Measurements from ENCODE around the gene SLC23A2. TPM values are rescaled to one million over a fixed set of nuclear protein-coding genes. Genes with fewer than 3 reads are reported as not detected.
"Not testable (repeated sequence)": the region's sequence is repeated elsewhere in the genome, so short reads cannot be mapped to it uniquely, and the experiment has no call there.

SLC23A2 gene
- total RNA-seq = 10 to 100 TPM; 16.7 to 17.6 TPM

GRCh38 chr20:5001174-5002076, at the start of gene SLC23A2:
SLC23A2 (minus strand) TSS chr20:5001510; CDS start chr20:4932562, 68,948 bp downstream.
- Mint-ChIP-seq H3K27me3 (no peaks in the 10 kb centered on the region), H3K4me1 (peaks cover 29% of the 10 kb centered on the region), H3K36me3 (ENCODE audit: low read depth) (peaks cover 2% of the 10 kb centered on the region), H3K9me3 (ENCODE audit: low read depth) (no peaks in the 10 kb centered on the region), H3K4me3 (peak within 1 kb of the TSS; percentile 82), H3K27ac (peak within 1 kb of the TSS; percentile 83)
- ChIA-PET CTCF (interaction anchor here (0.9 kb wide), 1 partner anchor 35 kb away, joined by 3 read pairs; no protein-coding TSS in a partner anchor), POLR2A (no interaction called here)
- peak; percentile 73 for ATAC-seq
- intact Hi-C loops (cut with DNase I, micrococcal nuclease) = loop anchor here (1.0 to 10.0 kb wide), 3 partner anchors 77 to 187 kb away; no protein-coding TSS in a partner anchor
- DNase-seq = peak; percentile 75

- H3K27ac Mint-ChIP-seq = no peak overlapping the region
- intact Hi-C loops (cut with DNase I, micrococcal nuclease) = no loop called here
- H3K4me1 Mint-ChIP-seq = no peaks in the 10 kb centered on the region
- ChIA-PET POLR2A (no interaction called here), CTCF (interaction anchor here (0.6 to 0.7 kb wide), 2 partner anchors 32 to 34 kb away, joined by 3 to 4 read pairs; no protein-coding TSS in a partner anchor)
- H3K36me3 Mint-ChIP-seq (ENCODE audit: low read depth) = no peaks in the 10 kb centered on the region
- H3K9me3 Mint-ChIP-seq (ENCODE audit: low read depth) = no peaks in the 10 kb centered on the region
- ATAC-seq (no peak), DNase-seq (no peak)
- no peak overlapping the region for H3K4me3 Mint-ChIP-seq
- no peaks in the 10 kb centered on the region for H3K27me3 Mint-ChIP-seq
These were observed 45.5 kb upstream of the SLC23A2 start for GRCh38 chr20:5046656-5047339.

- CTCF ChIA-PET = no interaction called here
- Mint-ChIP-seq H3K36me3 (ENCODE audit: low read depth) (no peaks in the 10 kb centered on the region), H3K27ac (no peak overlapping the region), H3K4me1 (no peaks in the 10 kb centered on the region), H3K9me3 (ENCODE audit: low read depth) (no peaks in the 10 kb centered on the region), H3K4me3 (no peak overlapping the region), H3K27me3 (no peaks in the 10 kb centered on the region)
- intact Hi-C loops (cut with DNase I, micrococcal nuclease) = no loop called here
- ATAC-seq = no peak
- no peak for DNase-seq
- POLR2A ChIA-PET = no interaction called here
These were observed 44.6 kb upstream of the SLC23A2 start for GRCh38 chr20:5045906-5046305.

GRCh38 chr20:5044075-5044620, 42.8 kb upstream of the SLC23A2 start:
- Mint-ChIP-seq H3K27ac (no peak overlapping the region), H3K4me3 (no peak overlapping the region), H3K9me3 (ENCODE audit: low read depth) (no peaks in the 10 kb centered on the region), H3K27me3 (no peaks in the 10 kb centered on the region), H3K36me3 (ENCODE audit: low read depth) (no peaks in the 10 kb centered on the region), H3K4me1 (peaks cover 3% of the 10 kb centered on the region)
- ATAC-seq (no peak), DNase-seq (no peak)
- ChIA-PET POLR2A (no interaction called here), CTCF (interaction anchor here (0.6 to 0.7 kb wide), 3 partner anchors 12 to 672 kb away, joined by 3 read pairs; no protein-coding TSS in a partner anchor)
- intact Hi-C loops (cut with DNase I, micrococcal nuclease) = no loop called here

- intact Hi-C loops (cut with DNase I, micrococcal nuclease) = no loop called here
- POLR2A ChIA-PET = no interaction called here
- ATAC-seq (no peak), DNase-seq (no peak)
- peaks cover 4% of the 10 kb centered on the region for H3K4me1 Mint-ChIP-seq
- no peaks in the 10 kb centered on the region for H3K36me3 Mint-ChIP-seq (ENCODE audit: low read depth)
- CTCF ChIA-PET = interaction anchor here (0.7 to 1.9 kb wide), 2 partner anchors 54 to 60 kb away, joined by 3 to 4 read pairs; no protein-coding TSS in a partner anchor
- H3K9me3 Mint-ChIP-seq (ENCODE audit: low read depth) = no peaks in the 10 kb centered on the region
- H3K27me3 Mint-ChIP-seq = no peaks in the 10 kb centered on the region
- no peak overlapping the region for H3K27ac Mint-ChIP-seq
- H3K4me3 Mint-ChIP-seq = no peak overlapping the region
These were observed 40.1 kb upstream of the SLC23A2 start for GRCh38 chr20:5041433-5041832.

- Mint-ChIP-seq H3K27me3 (no peaks in the 10 kb centered on the region), H3K27ac (no peak overlapping the region), H3K4me3 (no peak overlapping the region), H3K4me1 (peaks cover 4% of the 10 kb centered on the region), H3K9me3 (ENCODE audit: low read depth) (no peaks in the 10 kb centered on the region), H3K36me3 (ENCODE audit: low read depth) (no peaks in the 10 kb centered on the region)
- intact Hi-C loops (cut with DNase I, micrococcal nuclease) = no loop called here
- ATAC-seq = no peak
- ChIA-PET POLR2A (no interaction called here), CTCF (interaction anchor here (1.2 kb wide), 1 partner anchor 12 kb away, joined by 3 read pairs; no protein-coding TSS in a partner anchor)
- no peak for DNase-seq
These were observed 39.0 kb upstream of the SLC23A2 start for GRCh38 chr20:5040345-5040744.

- Mint-ChIP-seq H3K4me1 (peaks cover 4% of the 10 kb centered on the region), H3K27ac (no peak overlapping the region), H3K4me3 (no peak overlapping the region), H3K27me3 (no peaks in the 10 kb centered on the region), H3K36me3 (ENCODE audit: low read depth) (no peaks in the 10 kb centered on the region), H3K9me3 (ENCODE audit: low read depth) (no peaks in the 10 kb centered on the region)
- ATAC-seq = no peak
- ChIA-PET CTCF (interaction anchor here (1.2 to 1.7 kb wide), 3 partner anchors 12 to 61 kb away, joined by 3 to 5 read pairs (median 4); no protein-coding TSS in a partner anchor), POLR2A (no interaction called here)
- DNase-seq = no peak
- intact Hi-C loops (cut with DNase I, micrococcal nuclease) = no loop called here
These were observed 38.6 kb upstream of the SLC23A2 start for GRCh38 chr20:5039889-5040288.

- no peaks in the 10 kb centered on the region for H3K9me3 Mint-ChIP-seq (ENCODE audit: low read depth)
- no peaks in the 10 kb centered on the region for H3K27me3 Mint-ChIP-seq
- intact Hi-C loops (cut with DNase I, micrococcal nuclease) = no loop called here
- peaks cover 4% of the 10 kb centered on the region for H3K4me1 Mint-ChIP-seq
- ChIA-PET POLR2A (no interaction called here), CTCF (interaction anchor here (1.2 to 1.7 kb wide), 3 partner anchors 13 to 62 kb away, joined by 3 to 5 read pairs (median 4); no protein-coding TSS in a partner anchor)
- H3K36me3 Mint-ChIP-seq (ENCODE audit: low read depth) = no peaks in the 10 kb centered on the region
- H3K27ac Mint-ChIP-seq = no peak overlapping the region
- ATAC-seq (peak; percentile 80), DNase-seq (peak; percentile 51)
- H3K4me3 Mint-ChIP-seq = no peak overlapping the region
These were observed 37.9 kb upstream of the SLC23A2 start for GRCh38 chr20:5039255-5039657.

GRCh38 chr20:5036828-5037227, 35.5 kb upstream of the SLC23A2 start:
- Mint-ChIP-seq H3K36me3 (ENCODE audit: low read depth) (no peaks in the 10 kb centered on the region), H3K27ac (no peak overlapping the region), H3K4me3 (no peak overlapping the region), H3K9me3 (ENCODE audit: low read depth) (no peaks in the 10 kb centered on the region), H3K4me1 (peaks cover 4% of the 10 kb centered on the region), H3K27me3 (no peaks in the 10 kb centered on the region)
- DNase-seq (no peak), ATAC-seq (no peak)
- intact Hi-C loops (cut with DNase I, micrococcal nuclease) = no loop called here
- ChIA-PET CTCF (no interaction called here), POLR2A (no interaction called here)

GRCh38 chr20:5035518-5035917, 34.2 kb upstream of the SLC23A2 start:
- intact Hi-C loops (cut with DNase I, micrococcal nuclease); H3K4me3 Mint-ChIP-seq; H3K4me1 Mint-ChIP-seq; H3K9me3 Mint-ChIP-seq (ENCODE audit: low read depth); H3K36me3 Mint-ChIP-seq (ENCODE audit: low read depth); CTCF ChIA-PET; POLR2A ChIA-PET; H3K27me3 Mint-ChIP-seq; ATAC-seq; DNase-seq; H3K27ac Mint-ChIP-seq: not testable (repeated sequence)

- Mint-ChIP-seq H3K4me3 (no peak overlapping the region), H3K4me1 (no peaks in the 10 kb centered on the region), H3K36me3 (ENCODE audit: low read depth) (no peaks in the 10 kb centered on the region), H3K27me3 (peaks cover 2% of the 10 kb centered on the region), H3K9me3 (ENCODE audit: low read depth) (no peaks in the 10 kb centered on the region), H3K27ac (no peak overlapping the region)
- intact Hi-C loops (cut with DNase I, micrococcal nuclease) = no loop called here
- ChIA-PET POLR2A (no interaction called here), CTCF (interaction anchor here (0.7 kb wide), 1 partner anchor 71 kb away, joined by 3 read pairs; no protein-coding TSS in a partner anchor)
- ATAC-seq = no peak
- DNase-seq = no peak
These were observed 32.3 kb upstream of the SLC23A2 start for GRCh38 chr20:5033566-5033965.

All from activated CD4-positive, alpha-beta T cell treated with anti-CD3 and anti-CD28 coated beads for 36 hours (primary cell).